GM12865 (cell line): ENCODE data around the gene SMG1.
A peak's percentile ranks its signal among the peaks of the same experiment; 100 is the strongest.
"Not testable (repeated sequence)": the region's sequence is repeated elsewhere in the genome, so short reads cannot be mapped to it uniquely, and the experiment has no call there.

Source experiments
- DNase-seq: peaks from one replicate; pipeline ENCODE4 v3.0.0; 2010; ENCODE audit warnings: low read depth
- H3K4me3 ChIP-seq: 2 replicates; pipeline ENCODE4 v1.5.1; 2011; ENCODE audit warnings: mild to moderate bottlenecking, low read depth, low read length, control low read depth
- TF ChIP-seq, protein P1 (sequence below): IDR thresholded peaks from 2 replicates; pipeline ENCODE4 v1.5.1; 2011; ENCODE audit warnings: low read length, control low read depth, low read depth, inconsistent platforms; ENCODE audit not compliant: insufficient read depth; ENCODE audit errors: missing control alignments

SMG1 gene

DNA sequence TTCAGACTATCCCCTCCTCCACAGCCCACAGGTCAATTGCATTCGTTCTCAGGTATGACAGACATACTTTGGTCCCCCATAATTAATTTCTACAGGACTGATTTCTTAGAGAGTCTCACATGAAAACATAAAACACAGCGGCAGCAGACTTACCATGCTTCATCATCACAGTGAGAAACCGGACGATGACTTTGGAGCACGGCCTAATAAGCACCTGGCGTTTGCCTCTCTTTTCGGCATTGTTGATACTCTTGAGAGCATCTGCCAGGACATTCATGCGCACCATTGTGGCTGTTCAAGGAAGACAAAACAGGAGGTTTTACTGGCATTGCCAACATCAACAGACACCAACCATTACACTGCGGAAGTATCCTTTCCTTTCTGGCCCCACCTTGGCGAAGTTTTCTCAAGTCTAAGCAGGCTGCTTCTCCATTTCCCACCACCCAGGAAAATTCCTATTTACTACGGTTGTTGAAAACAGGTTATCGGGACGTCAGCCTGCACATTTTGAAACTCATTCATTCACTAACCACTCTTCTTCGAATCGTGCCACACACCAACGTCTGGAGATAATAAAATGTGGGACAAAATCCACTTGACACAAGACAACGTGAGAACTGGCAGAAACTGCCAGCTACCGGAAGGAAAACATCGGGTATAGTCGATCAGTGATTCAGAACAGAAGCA, 137.2 kb downstream of the SMG1 start:
- DNase-seq, result no peak
- peak overlapping the region; percentile 93 for H3K4me3 ChIP-seq

DNA sequence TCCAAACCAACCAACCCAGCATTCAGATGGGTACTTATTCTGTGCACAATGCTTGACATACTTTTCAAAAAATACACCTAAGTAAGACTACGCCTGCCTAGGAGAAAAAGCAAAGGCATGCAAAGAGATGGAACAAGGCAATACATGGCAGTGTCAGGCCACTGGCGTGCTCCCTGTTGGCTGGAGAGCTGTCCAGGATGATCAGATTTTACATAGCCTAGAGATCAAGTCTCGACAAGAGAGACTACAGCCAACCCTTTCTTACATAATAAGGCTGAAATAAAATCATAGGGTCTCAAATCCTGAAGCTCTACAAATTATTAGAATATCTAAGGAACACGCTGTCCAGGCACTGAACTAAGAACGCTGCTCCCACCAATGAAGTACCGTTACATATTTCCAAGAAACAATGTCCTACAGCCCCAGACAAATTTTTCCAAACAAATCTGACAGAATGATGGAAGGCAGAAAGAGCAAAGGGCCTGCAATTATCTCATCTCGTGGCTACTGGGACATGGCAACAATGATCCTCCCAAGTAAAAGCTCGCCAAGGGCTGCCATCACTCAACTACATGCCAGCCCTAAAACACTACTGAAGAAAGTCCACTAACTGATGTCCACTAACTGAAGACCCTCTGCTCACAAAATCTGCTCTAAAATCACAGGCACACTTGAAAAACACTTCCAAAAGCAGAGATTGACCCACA, 141.1 kb downstream of the SMG1 start:
- TF ChIP-seq, protein P1, sequence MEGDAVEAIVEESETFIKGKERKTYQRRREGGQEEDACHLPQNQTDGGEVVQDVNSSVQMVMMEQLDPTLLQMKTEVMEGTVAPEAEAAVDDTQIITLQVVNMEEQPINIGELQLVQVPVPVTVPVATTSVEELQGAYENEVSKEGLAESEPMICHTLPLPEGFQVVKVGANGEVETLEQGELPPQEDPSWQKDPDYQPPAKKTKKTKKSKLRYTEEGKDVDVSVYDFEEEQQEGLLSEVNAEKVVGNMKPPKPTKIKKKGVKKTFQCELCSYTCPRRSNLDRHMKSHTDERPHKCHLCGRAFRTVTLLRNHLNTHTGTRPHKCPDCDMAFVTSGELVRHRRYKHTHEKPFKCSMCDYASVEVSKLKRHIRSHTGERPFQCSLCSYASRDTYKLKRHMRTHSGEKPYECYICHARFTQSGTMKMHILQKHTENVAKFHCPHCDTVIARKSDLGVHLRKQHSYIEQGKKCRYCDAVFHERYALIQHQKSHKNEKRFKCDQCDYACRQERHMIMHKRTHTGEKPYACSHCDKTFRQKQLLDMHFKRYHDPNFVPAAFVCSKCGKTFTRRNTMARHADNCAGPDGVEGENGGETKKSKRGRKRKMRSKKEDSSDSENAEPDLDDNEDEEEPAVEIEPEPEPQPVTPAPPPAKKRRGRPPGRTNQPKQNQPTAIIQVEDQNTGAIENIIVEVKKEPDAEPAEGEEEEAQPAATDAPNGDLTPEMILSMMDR, result no peak
- H3K4me3 ChIP-seq, result no peak overlapping the region

More for the DNA sequence above, 137.2 kb downstream of the SMG1 start:
- TF ChIP-seq, protein P1, result no peak

DNA sequence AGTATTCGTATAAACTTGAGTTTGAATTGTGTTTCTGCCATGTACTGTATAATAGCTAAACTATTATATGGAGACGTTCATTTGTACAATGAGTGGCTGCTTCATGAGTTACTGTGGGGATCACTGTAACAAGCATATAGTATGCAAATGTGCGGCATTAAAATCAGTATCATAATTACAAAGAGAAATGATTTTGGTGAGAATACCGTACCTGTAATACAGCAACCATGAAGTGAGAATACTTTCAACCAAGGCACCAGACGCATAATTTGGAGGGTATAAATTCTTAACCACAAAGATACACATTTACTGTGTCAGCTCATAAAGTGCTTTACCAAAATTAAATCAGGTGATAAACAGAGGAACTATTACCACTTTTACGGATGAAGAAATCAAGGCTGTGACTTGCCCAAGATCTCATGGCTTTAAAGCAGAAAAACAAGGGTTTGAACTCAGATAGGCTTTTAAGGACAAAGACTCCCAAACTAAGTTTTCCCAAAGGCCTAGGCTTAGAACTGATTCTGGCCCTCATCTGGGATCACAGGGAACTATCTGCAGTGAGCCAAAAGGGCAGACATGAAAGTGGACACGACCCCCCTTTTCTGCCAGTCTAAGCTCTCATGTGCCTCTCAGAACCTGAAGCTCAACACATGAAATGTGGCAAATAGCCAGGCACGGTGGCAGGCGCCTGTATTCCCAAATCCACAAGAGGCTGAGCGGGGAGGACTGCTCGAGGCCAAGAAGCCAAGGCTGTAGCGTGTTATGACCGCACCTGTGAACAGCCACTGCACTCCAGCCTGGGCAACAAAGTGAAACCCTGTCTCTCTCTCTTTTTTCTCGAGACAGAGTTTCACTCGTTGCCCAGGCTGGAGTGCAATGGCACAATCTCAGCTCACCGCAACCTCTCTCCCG, 142.5 kb downstream of the SMG1 start:
- no peak overlapping the region for H3K4me3 ChIP-seq
- DNase-seq, result no peak
- TF ChIP-seq, protein P1, result no peak

More for the DNA sequence above, 141.1 kb downstream of the SMG1 start:
- no peak for DNase-seq

DNA sequence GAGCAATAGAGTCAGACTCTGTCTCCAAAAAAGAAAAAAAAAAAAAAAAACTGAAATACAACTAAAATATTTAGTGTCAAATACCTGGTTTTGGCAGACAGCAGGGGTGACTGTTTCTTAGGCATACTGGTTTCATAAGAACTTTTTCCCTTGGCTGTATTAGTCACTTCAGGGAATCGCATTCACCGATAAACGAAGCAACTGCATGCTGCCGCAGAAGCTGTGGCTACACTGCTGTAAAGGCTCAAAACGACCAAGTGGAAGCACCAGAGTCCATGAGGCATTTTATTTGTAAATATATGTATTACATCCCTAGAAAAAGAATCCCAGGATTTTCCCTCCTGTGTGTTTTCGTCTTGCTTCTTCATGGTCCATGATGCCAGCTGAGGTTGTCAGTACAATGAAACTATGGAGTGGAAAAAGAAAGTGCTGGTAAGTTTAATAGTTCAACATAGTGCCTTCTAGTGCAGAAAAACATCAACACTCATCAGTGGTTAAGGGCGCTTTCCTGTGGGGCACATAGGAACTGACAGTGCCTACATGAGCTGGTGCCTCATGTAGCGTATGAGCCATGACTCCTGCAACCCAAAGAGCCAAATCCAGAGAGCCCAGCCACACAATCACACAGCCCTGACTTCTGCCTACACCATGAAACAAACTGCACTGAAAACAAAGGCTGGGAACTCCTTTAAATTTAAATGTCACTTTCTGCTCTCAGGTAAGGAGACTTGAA, 143.3 kb downstream of the SMG1 start:
- DNase-seq, result no peak
- TF ChIP-seq, protein P1, result no peak
- H3K4me3 ChIP-seq, result no peak overlapping the region

DNA sequence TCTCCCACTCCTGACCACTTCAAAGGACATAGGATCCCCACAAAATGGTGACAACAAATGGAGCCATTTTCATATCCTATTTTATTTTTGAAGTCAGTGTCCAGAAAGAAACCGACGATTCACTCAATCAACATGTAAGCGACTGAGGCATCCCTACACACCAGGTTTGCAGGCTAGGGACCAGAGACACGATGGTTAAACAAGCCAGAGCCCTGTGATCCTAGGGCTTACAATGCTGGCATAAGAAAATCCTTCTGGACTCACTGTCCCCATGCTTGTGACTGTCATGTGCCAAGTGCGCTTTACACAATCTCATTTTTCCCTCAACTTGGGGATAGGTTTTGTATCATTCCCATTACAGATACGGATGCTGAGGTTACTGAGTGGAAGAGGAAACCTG, 145.0 kb downstream of the SMG1 start:
- DNase-seq, result not testable (repeated sequence)

DNA sequence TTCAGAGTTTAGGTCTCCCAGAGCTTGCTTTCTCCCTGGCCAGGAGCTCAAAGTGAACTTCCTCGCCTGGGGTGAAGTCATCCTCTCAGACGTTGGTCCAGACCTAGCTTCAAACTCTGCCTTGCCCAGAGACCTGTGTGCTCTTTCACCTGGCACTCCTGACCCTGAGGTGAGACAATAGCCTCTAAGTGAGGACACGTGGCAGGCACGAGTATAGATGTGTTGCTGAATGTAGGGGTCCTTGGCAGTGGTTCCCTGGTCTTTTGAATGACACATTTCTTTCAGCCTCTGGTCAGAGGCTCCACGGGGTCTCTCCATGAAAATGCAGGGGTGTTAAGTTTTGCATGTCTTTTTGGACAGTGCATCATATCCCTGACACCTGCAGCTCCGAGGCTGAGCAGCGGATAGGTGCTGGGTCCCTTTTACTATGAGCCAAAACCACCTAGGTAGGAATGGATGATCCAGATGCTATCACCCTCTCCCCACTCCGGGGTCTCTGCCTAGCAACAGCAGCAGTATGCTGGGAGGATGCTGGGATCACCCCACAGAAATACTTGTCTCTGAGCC, 145.7 kb downstream of the SMG1 start:
- DNase-seq, H3K4me3 ChIP-seq: not testable (repeated sequence)

More for the DNA sequence above, 145.0 kb downstream of the SMG1 start:
- H3K4me3 ChIP-seq, result not testable (repeated sequence)

DNA sequence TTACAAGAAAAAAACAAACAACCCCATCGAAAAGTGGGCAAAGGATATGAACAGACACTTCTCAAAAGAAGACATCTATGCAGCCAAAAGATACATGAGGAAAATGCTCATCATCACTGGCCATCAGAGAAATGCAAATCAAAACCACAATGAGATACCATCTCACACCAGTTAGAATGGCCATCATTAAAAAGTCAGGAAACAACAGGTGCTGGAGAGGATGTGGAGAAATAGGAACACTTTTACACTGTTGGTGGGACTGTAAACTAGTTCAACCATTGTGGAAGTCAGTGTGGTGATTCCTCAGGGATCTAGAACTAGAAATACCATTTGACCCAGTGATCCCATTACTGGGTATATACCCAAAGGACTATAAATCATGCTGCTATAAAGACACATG, 148.5 kb downstream of the SMG1 start:
- not testable (repeated sequence) for H3K4me3 ChIP-seq, DNase-seq

DNA sequence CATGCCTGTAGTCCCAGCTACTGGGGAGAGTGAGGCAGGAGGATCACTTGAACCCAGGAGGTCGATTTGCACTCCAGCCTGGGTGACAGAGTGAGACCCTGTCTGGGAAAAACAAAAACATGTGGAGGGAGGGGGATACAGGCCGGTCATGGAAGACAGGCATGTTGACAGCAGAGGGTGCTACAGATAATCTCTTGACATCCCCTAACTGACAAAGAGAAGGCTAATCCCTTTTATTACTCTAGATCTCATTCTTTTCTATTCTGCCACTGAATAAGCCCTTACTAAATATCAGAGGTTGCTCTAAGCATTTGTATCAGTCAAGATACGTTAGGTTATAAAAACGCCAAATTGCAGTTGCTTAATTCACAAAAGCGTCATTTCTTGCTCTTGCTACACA, 149.9 kb downstream of the SMG1 start:
- H3K4me3 ChIP-seq, DNase-seq: not testable (repeated sequence)

DNA sequence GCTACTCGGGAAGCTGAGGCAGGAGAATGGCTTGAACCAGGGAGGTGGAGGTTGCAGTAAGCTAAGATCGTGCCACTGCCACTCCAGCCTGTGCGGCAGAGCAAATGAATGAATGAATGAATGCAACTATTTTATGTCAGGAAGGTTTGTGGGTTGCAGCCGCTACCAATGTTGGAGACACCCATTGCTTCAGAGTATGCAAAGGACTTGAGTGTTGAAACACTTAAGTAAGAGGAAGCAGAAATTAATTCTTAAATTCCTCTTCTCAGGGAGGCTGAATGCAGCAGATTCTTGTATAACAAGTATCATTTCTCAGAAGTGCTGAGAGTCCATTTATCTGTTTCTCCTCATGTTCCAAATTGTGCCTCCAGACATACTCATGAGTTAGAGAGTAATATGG, 151.6 kb downstream of the SMG1 start:
- not testable (repeated sequence) for DNase-seq, H3K4me3 ChIP-seq

DNA sequence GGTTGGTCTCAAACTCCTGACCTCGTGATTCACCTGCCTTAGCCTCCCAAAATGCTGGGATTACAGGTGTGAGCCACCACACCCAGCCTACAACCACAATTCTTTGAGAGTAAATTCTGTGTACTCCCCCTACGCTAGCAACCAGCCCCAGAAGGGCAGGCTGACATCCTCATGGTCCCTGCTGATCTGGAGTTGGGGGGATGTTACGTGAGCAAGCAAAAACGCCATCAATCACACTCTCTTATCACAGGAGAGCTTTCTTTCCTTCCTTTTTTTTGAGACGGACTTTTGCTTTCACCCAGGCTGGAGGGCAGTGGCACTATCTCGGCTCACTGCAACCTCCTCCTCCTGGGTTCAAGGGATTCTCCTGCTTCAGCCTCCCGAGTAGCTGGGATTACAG, 154.0 kb downstream of the SMG1 start:
- not testable (repeated sequence) for H3K4me3 ChIP-seq, DNase-seq

DNA sequence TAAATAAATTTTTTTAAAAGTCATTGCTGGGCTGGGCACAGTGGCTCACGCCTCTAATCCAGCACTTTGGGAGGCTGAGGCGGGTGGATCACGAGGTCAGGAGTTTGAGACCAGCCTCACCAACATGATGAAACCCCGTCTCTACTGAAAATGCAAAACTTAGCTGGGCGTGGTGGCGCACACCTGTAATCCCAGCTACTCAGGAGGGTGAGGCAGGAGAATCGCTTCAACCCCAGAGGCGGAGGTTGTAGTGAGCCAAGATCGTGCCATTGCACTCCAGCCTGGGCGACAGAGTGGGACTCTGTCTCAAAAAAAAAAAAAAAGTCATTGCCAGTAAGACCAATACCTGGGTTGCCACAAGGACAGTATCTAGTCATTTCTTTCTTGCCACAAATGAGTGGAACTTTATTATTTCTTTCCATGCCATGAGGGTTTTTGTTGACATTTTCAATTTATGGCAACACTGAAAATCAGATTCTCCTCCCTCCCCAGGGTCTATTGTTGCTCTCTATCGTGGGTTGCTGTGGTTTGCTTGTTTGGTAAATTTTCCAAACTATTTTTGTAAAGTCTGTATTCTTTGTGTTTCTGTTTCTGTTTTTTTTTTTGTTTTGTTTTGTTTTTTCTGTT, 155.8 kb downstream of the SMG1 start:
- peak; percentile 59 for DNase-seq
- not testable (repeated sequence) for H3K4me3 ChIP-seq

DNA sequence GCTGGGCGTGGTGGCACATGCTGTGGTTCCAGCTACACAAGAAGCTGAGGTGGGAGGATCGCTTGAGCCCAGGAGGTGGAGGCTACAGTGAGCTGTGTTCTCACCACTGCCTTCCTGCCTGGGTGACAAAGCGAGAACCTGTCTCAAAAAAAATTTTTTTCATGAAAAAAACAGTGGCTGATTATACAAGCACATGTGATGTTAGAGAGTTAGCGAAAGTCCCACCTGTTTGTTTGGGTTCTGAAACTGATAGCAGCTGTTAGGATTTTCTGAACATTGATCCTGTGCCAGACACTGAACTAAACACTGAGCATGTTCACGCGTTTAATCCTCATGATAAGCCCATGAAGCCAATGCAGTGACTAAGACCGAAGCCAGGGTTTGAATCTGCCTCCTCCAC, 159.0 kb downstream of the SMG1 start:
- peak; percentile 87 for DNase-seq
- H3K4me3 ChIP-seq, result not testable (repeated sequence)
